GM19455 (cell line): ENCODE results near the gene ANO10.
"Not testable (repeated sequence)": the region's sequence is repeated elsewhere in the genome, so short reads cannot be mapped to it uniquely, and the experiment has no call there.

Experiments used
- ATAC-seq: cut with Tn5 transposase; IDR thresholded peaks from one replicate; pipeline ENCODE4 v1.9.1; 2021; ENCODE audit not compliant: unreplicated experiment

The ANO10 gene

GRCh38 chr3:43523454-43524053 is 98.3 kb downstream of the ANO10 start:
- ATAC-seq, result no peak

DNA sequence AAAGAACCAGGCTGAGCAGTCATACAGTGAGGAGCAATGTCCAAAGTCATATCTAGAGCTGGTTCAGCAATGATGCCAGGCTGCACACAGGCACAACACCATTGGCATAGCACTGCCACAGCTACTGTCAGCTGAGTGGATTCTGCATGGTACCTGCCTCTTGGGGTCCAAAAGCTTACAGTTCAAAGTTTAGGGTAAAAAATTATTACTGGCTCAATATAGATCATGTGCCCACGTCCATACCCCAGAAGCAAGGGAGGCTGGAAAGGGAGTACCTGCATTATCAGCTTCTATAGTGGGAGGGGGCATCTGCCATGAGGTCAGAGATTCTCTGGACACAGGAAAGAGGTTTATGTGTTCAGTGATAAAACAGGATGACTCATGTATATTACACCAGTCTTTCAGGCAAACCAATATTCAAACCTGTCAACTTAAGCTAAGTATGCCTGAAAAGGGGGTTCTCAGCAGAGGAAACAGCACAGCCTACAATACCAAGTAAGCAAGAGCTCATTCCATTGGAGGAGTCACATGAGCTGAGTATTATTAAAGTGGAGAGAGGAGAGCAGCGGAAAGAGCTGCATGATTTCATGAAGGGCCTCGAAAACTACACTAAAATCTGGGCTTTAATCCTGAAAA is 99.0 kb downstream of the ANO10 start:
- no peak for ATAC-seq

DNA sequence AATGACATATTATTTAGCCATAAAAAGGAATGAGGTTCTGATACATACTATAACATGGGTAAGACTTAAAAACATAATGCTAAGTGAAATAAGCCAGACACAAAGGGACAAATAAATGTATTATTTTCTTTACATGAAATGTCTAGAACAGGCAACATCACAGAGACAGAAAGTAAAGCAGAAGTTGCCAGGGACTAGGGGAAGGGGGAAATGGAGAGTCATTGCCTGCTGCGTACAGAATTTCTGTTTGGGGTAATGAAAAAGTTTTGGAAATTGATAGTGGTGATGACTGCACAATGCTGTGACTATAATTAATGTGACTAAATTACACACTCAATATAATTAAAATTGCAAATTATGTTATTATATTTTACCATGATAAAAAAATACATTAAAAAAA is 99.9 kb downstream of the ANO10 start:
- ATAC-seq, result no peak

- ATAC-seq, result not testable (repeated sequence)
These were observed 103.3 kb downstream of the ANO10 start for GRCh38 chr3:43518515-43518914.

GRCh38 chr3:43515970-43516635 is 105.7 kb downstream of the ANO10 start:
- ATAC-seq, result no peak

- ATAC-seq, result no peak
These were observed 106.4 kb downstream of the ANO10 start for GRCh38 chr3:43515208-43515917.

- no peak for ATAC-seq
These were observed 108.9 kb downstream of the ANO10 start for GRCh38 chr3:43512754-43513404.

- no peak for ATAC-seq
These were observed 115.2 kb downstream of the ANO10 start for GRCh38 chr3:43506644-43507043.

GRCh38 chr3:43505351-43505750 is 116.5 kb downstream of the ANO10 start:
- ATAC-seq, result no peak

- no peak for ATAC-seq
These were observed 118.6 kb downstream of the ANO10 start for GRCh38 chr3:43503067-43503728.

DNA sequence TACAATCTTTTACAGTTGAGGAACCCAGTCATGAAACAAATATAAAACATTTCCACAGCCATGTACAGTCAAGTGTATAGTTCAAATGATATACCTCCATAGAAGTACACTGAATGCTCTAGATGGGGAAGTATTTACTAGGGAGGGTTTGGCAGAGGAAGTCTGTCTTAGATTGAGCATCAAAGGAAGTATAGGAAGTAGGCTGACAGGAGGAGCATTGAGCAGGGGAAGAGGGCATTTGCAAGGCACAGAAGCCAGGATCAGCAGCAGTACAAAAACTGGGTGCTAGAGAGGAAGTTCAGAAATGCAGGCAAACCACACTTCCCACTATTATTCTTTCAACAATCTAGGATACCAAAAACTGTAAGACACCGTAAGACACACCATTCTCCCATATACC is 122.6 kb downstream of the ANO10 start:
- no peak for ATAC-seq

- ATAC-seq, result no peak
These were observed 123.9 kb downstream of the ANO10 start for GRCh38 chr3:43497905-43498365.

DNA sequence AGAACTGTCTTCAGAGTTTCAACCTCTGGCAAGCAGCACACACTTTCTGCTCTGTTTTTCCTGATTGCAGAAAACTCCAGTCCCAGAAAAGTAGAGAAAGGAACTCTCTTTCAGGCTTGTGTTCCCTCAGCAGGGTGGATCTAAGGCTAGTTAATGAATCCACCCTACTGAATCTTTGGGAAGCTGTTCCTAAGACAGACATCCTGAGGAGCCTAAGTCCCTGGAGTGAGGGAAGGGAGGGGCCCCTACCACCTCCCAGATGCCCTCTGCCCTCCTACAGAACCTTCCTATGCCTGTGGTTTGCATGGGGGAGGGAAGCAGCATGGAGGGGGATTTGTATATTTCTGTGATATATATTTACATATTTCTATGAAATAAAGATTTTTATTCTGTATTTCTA is 124.4 kb downstream of the ANO10 start:
- no peak for ATAC-seq

- ATAC-seq, result no peak
These were observed 125.0 kb downstream of the ANO10 start for GRCh38 chr3:43496740-43497375.

DNA sequence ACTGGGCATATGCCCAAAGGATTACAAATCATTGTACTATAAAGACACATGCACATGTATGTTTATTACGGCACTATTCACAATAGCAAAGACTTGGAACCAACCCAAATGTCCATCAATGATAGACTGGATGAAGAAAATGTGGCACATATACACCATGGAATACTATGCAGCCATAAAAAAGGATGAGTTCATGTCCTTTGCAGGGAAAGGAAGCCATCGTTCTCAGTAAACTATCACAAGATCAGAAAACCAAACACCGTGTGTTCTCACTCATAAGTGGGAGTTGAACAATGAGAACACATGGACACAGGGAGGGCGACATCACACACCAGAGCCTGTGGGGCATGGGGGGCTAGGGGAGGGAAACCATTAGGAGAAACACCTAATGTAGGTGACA is 128.9 kb downstream of the ANO10 start:
- not testable (repeated sequence) for ATAC-seq

DNA sequence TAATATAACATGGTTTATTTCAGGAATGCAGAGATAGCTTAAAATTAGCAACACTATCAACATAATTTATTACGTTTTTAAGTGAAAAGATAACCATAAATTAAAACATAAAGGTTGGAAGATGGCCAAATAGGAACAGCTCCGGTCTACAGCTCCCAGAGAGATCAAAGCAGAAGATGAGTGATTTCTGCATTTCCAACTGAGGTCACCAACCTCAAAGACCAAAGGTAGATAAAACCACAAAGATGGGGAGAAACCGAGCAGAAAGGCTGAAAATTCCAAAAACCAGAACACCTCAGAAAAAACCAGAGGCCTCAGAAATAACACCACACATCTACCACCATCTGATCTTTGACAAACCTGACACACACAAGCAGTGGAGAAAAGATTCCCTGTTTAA is 130.0 kb downstream of the ANO10 start:
- not testable (repeated sequence) for ATAC-seq

DNA sequence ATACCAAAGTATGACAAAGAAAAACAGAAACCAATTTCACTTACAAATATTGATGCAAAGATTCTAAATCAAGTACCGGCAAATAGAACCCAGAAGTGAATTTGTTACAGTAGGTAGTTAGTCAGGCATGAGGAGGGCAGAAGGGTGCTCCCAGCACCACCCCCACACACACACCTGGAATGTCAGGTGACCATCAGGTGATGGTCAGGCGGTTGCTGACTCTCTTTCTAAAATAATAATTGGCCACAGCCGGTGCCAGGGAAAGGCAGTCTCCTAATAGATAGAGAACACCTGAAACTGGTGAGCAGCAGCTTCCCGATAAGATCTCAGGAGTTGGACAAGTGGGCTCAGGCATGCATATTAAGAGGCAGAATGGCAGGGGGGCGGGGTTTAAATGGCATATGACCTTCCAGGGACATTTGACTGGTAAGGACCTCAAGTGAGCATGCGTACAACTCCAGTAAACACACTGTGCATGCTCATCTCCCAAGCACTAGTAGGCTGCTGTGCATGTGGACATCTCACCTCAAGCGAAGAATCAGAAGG is 131.1 kb downstream of the ANO10 start:
- ATAC-seq, result no peak

DNA sequence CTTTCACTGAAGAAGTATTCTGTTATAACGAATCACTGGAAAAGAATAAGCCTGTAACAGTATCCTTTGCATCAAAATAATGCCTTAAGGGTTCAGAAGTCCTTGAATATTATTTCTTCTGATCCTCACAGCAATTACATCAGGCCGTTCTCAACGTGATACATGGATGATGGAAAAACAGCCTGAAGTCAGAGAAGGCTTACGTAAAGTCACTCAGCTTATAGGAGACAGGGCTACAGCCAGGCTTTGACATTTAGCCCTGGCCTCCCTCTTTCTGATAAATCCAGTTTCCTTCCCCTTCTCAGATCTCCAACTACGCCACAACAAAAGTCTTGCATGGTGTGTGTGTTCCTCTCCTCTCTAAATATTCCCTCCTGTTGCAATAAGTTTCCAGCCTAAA is 131.9 kb downstream of the ANO10 start:
- no peak for ATAC-seq

DNA sequence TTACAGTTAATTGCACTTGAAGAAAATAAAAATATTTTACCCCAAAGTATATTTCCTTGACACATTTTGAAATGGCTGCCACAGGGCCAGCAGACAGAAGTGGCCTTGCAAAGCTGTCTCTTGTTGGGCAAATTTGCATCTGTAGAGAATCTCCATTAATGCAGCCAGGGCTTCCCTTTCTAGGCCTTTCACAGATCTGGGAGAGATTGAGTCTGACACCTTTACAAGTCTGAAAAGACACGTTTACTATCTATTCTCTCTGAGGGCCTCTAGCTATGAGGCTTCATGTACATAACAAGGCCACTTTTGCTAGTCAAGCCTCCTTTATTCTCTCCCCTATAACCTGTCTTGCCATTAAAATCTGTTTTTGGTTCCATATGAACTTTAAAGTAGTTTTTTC is 135.9 kb downstream of the ANO10 start:
- ATAC-seq, result no peak

GRCh38 chr3:43484926-43485488 is 136.8 kb downstream of the ANO10 start:
- no peak for ATAC-seq
